HEK293 (cell line): Measurements from ENCODE around the gene MTMR2.

Source experiments
- ATF2 ChIP-seq: fragments of 450-650 bp; formaldehyde crosslinking; IDR thresholded peaks from 2 replicates; pipeline ENCODE4 v1.5.1; 2016; ENCODE audit warnings: missing biosample characterization, missing genetic modification characterization, low read depth
- BCL11A ChIP-seq: fragments of 450-650 bp; formaldehyde crosslinking; IDR thresholded peaks from 2 replicates; pipeline ENCODE4 v1.5.1; 2016; ENCODE audit warnings: low read depth, missing biosample characterization, missing genetic modification characterization
- CTCF ChIP-seq: fragments of 450-650 bp; formaldehyde crosslinking; IDR thresholded peaks from 2 replicates; pipeline ENCODE4 v1.5.1; 2016; ENCODE audit warnings: missing biosample characterization, missing genetic modification characterization
- EGR2 ChIP-seq: fragments of 450-650 bp; formaldehyde crosslinking; IDR thresholded peaks from 2 replicates; pipeline ENCODE4 v1.5.1; 2016; ENCODE audit warnings: low read depth, missing biosample characterization, missing genetic modification characterization
- ELK4 ChIP-seq: IDR thresholded peaks from 2 replicates; pipeline ENCODE4 v1.6.1; 2011; ENCODE audit warnings: mild to moderate bottlenecking, low read depth, low read length, borderline replicate concordance
- HOXC10 ChIP-seq: sonication (generic); formaldehyde crosslinking; IDR thresholded peaks from 2 replicates; pipeline ENCODE4 v1.8.1; 2023; ENCODE audit warnings: mild to moderate bottlenecking, missing genetic modification reagents
- OSR2 ChIP-seq: fragments of 450-650 bp; formaldehyde crosslinking; IDR thresholded peaks from 2 replicates; pipeline ENCODE4 v1.5.1; 2016; ENCODE audit warnings: missing biosample characterization, missing genetic modification characterization
- ZNF10 ChIP-seq: fragments of 450-650 bp; formaldehyde crosslinking; IDR thresholded peaks from 2 replicates; pipeline ENCODE4 v1.5.1; 2017; ENCODE audit warnings: missing biosample characterization, missing genetic modification characterization
- ZNF121 ChIP-seq: fragments of 450-650 bp; formaldehyde crosslinking; IDR thresholded peaks from 2 replicates; pipeline ENCODE4 v1.5.1; 2016; ENCODE audit warnings: missing biosample characterization, missing genetic modification characterization
- ZNF169 ChIP-seq: fragments of 450-650 bp; formaldehyde crosslinking; IDR thresholded peaks from 2 replicates; pipeline ENCODE4 v1.5.1; 2016; ENCODE audit warnings: missing biosample characterization, missing genetic modification characterization
- ZNF341 ChIP-seq: fragments of 450-650 bp; formaldehyde crosslinking; IDR thresholded peaks from 2 replicates; pipeline ENCODE4; 2016; ENCODE audit warnings: low read depth, missing biosample characterization, missing genetic modification characterization
- ZNF529 ChIP-seq: fragments of 450-650 bp; formaldehyde crosslinking; IDR thresholded peaks from 2 replicates; pipeline ENCODE4 v1.5.1; 2017; ENCODE audit warnings: missing genetic modification characterization, missing biosample characterization; ENCODE audit not compliant: insufficient replicate concordance
- ZNF660 ChIP-seq: fragments of 450-650 bp; IDR thresholded peaks from 2 replicates; pipeline ENCODE4 v1.5.1; 2018; ENCODE audit warnings: missing biosample characterization, mild to moderate bottlenecking, missing genetic modification characterization
- ZSCAN18 ChIP-seq: fragments of 450-650 bp; formaldehyde crosslinking; IDR thresholded peaks from 2 replicates; pipeline ENCODE4 v1.5.1; 2016; ENCODE audit warnings: missing biosample characterization, missing genetic modification characterization

GRCh38 chr11:95926726-95927125 is 2.8 kb upstream of the MTMR2 start:
- TF ChIP-seq CTCF (tag by site-specific recombination) = no peak
- TF ChIP-seq ZNF121 (tag by site-specific recombination) = no peak
- no peak for TF ChIP-seq ZNF341
- no peak for TF ChIP-seq ZNF10
- no peak for TF ChIP-seq HOXC10 (CRISPR knock-in tag)
- TF ChIP-seq ZSCAN18 = no peak
- TF ChIP-seq ZNF529 (tag by site-specific recombination) = no peak
- no peak for TF ChIP-seq ATF2 (tag by site-specific recombination)
- no peak for TF ChIP-seq OSR2 (tag by site-specific recombination)
- TF ChIP-seq ELK4 = no peak
- TF ChIP-seq ZNF660 (tag by site-specific recombination) = no peak
- no peak for TF ChIP-seq ZNF169 (tag by site-specific recombination)
- no peak for TF ChIP-seq EGR2 (tag by site-specific recombination)
- TF ChIP-seq BCL11A (tag by site-specific recombination) = no peak
